GM06990 (cell line): Measurements from ENCODE around the gene OR9Q2.

Experiments
- DNase-seq: peaks from one replicate; pipeline ENCODE4 v3.0.0-alpha.2; 2011; ENCODE audit not compliant: insufficient read length; ENCODE audit errors: extremely low read depth
- H3K27me3 ChIP-seq: replicated peaks from 2 replicates; pipeline ENCODE4 v1.6.0; 2011; ENCODE audit warnings: low read length; ENCODE audit not compliant: control insufficient read depth, insufficient read depth
- H3K36me3 ChIP-seq: 2 replicates; pipeline ENCODE4 v1.5.1; 2011; ENCODE audit warnings: low read length; ENCODE audit not compliant: control insufficient read depth, insufficient read depth
- H3K4me3 ChIP-seq: replicated peaks from 2 replicates; pipeline ENCODE4 v1.5.1; 2011; ENCODE audit warnings: low read depth, mild to moderate bottlenecking, control low read depth, low read length
- CTCF ChIP-seq: IDR thresholded peaks from 2 replicates; pipeline ENCODE4 v1.5.1; 2011; ENCODE audit warnings: low read length, control low read depth, mild to moderate bottlenecking, inconsistent platforms; ENCODE audit not compliant: insufficient read depth, poor library complexity, severe bottlenecking

OR9Q2 gene

DNA sequence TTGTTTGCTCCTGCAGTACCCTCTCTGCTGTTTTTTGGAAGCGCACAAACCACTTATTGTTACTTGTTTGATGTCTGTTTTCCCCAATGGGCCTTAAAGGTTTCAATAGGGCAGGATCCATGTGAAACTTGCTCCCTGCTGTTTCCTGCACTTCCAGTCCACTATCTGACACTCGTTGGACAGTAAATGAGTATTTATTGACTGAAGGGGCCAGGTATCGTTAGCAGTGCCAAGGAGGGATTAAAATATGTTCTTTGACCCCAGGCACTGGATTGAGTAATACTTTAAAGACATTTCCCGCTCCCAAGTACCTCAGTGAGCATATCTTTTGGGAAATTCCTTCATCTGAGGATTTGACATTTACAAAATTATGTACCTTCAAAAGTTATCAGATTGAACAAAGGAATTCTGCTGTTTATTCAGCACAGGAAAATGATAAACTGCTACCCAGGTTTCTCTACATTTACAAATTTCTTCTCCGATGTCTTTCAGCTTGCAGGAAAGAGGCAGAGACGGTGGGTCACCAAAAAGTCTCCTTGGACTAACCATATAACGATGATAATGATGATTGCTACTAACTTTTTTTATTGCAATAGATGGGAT is 23.3 kb upstream of the OR9Q2 start:
- H3K36me3 ChIP-seq, result no peaks in the 10 kb centered on the region
- no peak overlapping the region for H3K4me3 ChIP-seq
- H3K27me3 ChIP-seq, result no peaks in the 10 kb centered on the region
- no peak for DNase-seq
- TF ChIP-seq CTCF, result no peak

DNA sequence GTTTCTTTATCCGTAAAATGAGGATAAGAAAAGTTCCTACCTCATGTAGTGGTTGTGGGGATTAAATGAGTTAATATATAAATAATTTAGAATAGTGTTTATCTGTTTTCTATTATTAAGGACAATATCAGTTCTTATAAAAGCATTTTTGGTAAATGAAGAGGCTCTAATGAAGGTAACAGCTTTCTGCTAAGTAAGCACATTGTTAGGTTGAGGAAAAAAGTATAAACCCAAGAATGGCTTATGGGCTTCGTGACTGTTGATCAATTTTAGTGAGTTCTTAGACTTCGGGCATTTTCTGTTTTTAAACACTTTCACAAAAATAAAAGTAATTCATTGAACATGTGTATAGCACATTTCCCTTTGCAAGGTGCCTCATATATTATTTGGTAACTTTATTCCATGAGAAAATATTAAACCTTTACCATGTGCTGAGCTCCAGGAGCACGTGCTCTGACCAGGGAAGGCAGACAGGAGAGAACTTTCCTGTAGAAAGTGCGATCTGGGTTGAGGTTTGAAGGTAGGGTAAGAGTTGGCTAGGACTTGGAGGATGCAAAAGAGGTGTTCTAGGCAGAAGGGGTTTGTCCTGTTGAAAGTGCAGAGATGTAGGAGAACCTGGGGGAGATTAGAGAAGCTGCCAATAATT is 11.3 kb upstream of the OR9Q2 start:
- H3K27me3 ChIP-seq, result no peaks in the 10 kb centered on the region
- H3K4me3 ChIP-seq, result no peak overlapping the region
- no peaks in the 10 kb centered on the region for H3K36me3 ChIP-seq
- DNase-seq, result no peak
- TF ChIP-seq CTCF, result no peak

DNA sequence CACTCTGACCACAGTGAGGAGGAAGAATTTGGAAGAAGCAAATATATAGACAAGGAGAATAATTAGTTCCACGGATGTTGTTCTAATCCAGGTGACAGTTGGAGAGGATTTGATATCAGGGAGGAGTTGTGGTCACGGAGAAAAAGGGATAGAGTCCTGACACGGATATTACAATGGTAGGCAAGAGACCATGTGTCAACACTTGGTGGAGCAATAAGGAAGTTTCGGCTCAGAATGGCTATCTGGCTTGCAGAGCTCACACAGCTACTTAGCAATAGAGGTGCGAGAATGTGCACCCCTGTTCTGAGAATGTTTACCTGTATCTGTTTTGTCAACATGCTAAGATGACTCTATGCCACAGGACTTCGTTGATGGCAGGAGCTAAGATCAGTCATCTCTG is 10.4 kb upstream of the OR9Q2 start:
- DNase-seq, result no peak

DNA sequence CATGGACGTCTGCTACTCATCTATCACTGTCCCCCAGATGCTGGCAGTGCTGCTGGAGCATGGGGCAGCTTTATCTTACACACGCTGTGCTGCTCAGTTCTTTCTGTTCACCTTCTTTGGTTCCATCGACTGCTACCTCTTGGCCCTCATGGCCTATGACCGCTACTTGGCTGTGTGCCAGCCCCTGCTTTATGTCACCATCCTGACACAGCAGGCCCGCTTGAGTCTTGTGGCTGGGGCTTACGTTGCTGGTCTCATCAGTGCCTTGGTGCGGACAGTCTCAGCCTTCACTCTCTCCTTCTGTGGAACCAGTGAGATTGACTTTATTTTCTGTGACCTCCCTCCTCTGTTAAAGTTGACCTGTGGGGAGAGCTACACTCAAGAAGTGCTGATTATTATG is 9.2 kb upstream of the OR9Q2 start:
- TF ChIP-seq CTCF, result no peak
- no peaks in the 10 kb centered on the region for H3K27me3 ChIP-seq
- no peak for DNase-seq
- no peak overlapping the region for H3K4me3 ChIP-seq
- no peaks in the 10 kb centered on the region for H3K36me3 ChIP-seq

More for the DNA sequence above, 10.4 kb upstream of the OR9Q2 start:
- no peaks in the 10 kb centered on the region for H3K27me3 ChIP-seq
- H3K36me3 ChIP-seq, result no peaks in the 10 kb centered on the region
- H3K4me3 ChIP-seq, result no peak overlapping the region
- TF ChIP-seq CTCF, result no peak

- no peaks in the 10 kb centered on the region for H3K36me3 ChIP-seq
- no peak for TF ChIP-seq CTCF
- DNase-seq, result no peak
- H3K27me3 ChIP-seq, result no peaks in the 10 kb centered on the region
- H3K4me3 ChIP-seq, result no peak overlapping the region
Measured at GRCh38 chr11:58186938-58187337, 1.9 kb upstream of the OR9Q2 start.
